Right lobe of liver (tissue), 6 donors: Measurements from ENCODE around the gene DHRS13. TPM values are rescaled to one million over a fixed set of nuclear protein-coding genes. Genes with fewer than 3 reads are reported as not detected.

Experiments
- ATAC-seq, 4 donors: fragments of 200-7000 bp; cut with Tn5 transposase; one replicate each; pipeline ENCODE4 v1.9.1; 2020; ENCODE audit warnings: mild to moderate bottlenecking in 4 of 4, moderate library complexity in 4 of 4
- DNase-seq, 3 donors: peaks; one replicate each; pipeline ENCODE4 v3.0.0-alpha.2; 2020
- H3K27ac ChIP-seq, 3 donors: fragments of 200-600 bp; one replicate each; pipeline ENCODE4 v1.8.0; 2022
- H3K27me3 ChIP-seq, 2 donors: fragments of 200-600 bp; one replicate each; pipeline ENCODE4 v1.8.0; 2022
- H3K36me3 ChIP-seq, 4 donors: fragments of 200-600 bp; sonication (generic) in 1 of 4; one replicate each; pipeline versions ENCODE4 v1.5.1 to v1.8.0; 2017 to 2022; ENCODE audit warnings: control low read depth in 1 of 4
- H3K4me1 ChIP-seq, 4 donors: fragments of 200-600 bp; sonication (generic) in 1 of 4; one replicate each; pipeline versions ENCODE4 v1.5.1 to v1.8.0; 2017 to 2022; ENCODE audit warnings: control low read depth in 1 of 4
- H3K4me3 ChIP-seq, 3 donors: fragments of 200-600 bp; one replicate each; pipeline ENCODE4 v1.8.0; 2022
- H3K9me3 ChIP-seq, 4 donors: fragments of 200-600 bp; sonication (generic) in 1 of 4; one replicate each; pipeline versions ENCODE4 v1.5.1 to v1.8.0; 2017 to 2022; ENCODE audit warnings: control low read depth in 1 of 4
- POLR2A ChIP-seq: fragments of 450-650 bp; IDR thresholded peaks from one replicate; pipeline ENCODE4 v1.6.1; 2017; ENCODE audit warnings: antibody characterized with exemption, mild to moderate bottlenecking
- WGBS: methylation state at CpG from one replicate; pipeline ENCODE4 v1.1.6; 2018; ENCODE audit warnings: low coverage, low lambda C conversion rate; ENCODE audit not compliant: insufficient coverage; ENCODE audit errors: missing lambda C conversion rate; 5-methylcytosine and 5-hydroxymethylcytosine counted together
- intact Hi-C, 2 donors: fragments of 100-400 bp; cut with DNase I; formaldehyde crosslinking; loops; one replicate each; pipeline versions ENCODE4 v1.11.2 to v1.14.1; 2022
- total RNA-seq, 6 experiments: library from RNA; depleted of rRNA in 2 of 6; stranded (reverse); fragments of >200 nt in 2 of 6; fragmentation: NEBNext Ultra II Directional in 3 of 6; extraction: Animal tissue kit (Norgen Biotek cat#: 25700) in 3 of 6; gene quantifications; one replicate each; pipeline versions ENCODE4 v1.1.0 to v1.2.4, GENCODE V29; 2016 to 2023
- TF ChIP-seq, protein P1 (sequence below), 4 donors: fragments of 200-600 bp in 3 of 4; fragments of 450-650 bp in 1 of 4; IDR thresholded peaks; one replicate each; pipeline versions ENCODE4 v1.5.1 to v1.8.0; 2016 to 2022; ENCODE audit warnings: antibody characterized with exemption in 4 of 4, mild to moderate bottlenecking in 2 of 4
- donor health status: DM: no; HTN: yes; CAD: no.
- donor health status: DM: no; HTN: no; CAD: no.
- donor health status: DM: no; HTN: no; CAD: no.
- donor health status: DM: no; HTN: yes; CAD: no.
- donor health status: DM: no; HTN: yes; CAD: no.

DHRS13 gene
- total RNA-seq, 6 experiments from 2014 or later: 3.4 to 27.4 (median 8.8) TPM

GRCh38 chr17:28875848-28876550 is 26.9 kb downstream of the DHRS13 start:
- WGBS: 64% methylated on average over 1 of the region's 1 CpG
- TF ChIP-seq, protein P1, sequence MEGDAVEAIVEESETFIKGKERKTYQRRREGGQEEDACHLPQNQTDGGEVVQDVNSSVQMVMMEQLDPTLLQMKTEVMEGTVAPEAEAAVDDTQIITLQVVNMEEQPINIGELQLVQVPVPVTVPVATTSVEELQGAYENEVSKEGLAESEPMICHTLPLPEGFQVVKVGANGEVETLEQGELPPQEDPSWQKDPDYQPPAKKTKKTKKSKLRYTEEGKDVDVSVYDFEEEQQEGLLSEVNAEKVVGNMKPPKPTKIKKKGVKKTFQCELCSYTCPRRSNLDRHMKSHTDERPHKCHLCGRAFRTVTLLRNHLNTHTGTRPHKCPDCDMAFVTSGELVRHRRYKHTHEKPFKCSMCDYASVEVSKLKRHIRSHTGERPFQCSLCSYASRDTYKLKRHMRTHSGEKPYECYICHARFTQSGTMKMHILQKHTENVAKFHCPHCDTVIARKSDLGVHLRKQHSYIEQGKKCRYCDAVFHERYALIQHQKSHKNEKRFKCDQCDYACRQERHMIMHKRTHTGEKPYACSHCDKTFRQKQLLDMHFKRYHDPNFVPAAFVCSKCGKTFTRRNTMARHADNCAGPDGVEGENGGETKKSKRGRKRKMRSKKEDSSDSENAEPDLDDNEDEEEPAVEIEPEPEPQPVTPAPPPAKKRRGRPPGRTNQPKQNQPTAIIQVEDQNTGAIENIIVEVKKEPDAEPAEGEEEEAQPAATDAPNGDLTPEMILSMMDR (IDR thresholded peaks at IDR 0.05): no peak
- TF ChIP-seq POLR2A: no peak
- Histone ChIP-seq H3K27me3 (no peaks in the 10 kb centered on the region), H3K27ac (no peak overlapping the region), H3K36me3 (peaks cover 1 to 18% (median 9%) of the 10 kb centered on the region in 4 donors), H3K4me1 (no peaks in the 10 kb centered on the region), H3K4me3 (no peak overlapping the region), H3K9me3 (no peaks in the 10 kb centered on the region)
- DNase-seq (no peak), ATAC-seq (peak in 1 of 4 donors; percentile 18)
- intact Hi-C loops: no loop called here

DNA sequence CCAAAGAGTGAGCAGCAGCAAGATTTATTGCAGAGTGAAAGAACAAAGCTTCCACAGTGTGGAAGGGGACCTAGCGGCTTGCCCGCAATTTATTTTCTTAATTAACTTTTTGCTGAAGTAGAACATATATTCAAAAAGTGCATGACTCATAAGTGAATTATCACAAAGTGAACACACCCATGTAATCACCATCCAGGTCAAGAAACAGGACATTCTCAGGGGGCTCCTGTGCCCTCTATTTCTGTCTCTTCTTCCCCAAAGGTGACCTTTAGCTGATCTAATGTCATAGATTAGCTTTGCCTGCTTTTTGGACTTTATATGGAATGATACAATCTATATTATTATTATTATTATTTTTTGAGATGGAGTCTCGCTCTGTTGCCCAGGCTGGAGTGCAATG is 28.1 kb downstream of the DHRS13 start:
- peaks cover 0 to 6% (median 2%) of the 10 kb centered on the region in 4 donors for H3K36me3 ChIP-seq
- 74% methylated on average over 3 of the region's 3 CpGs for WGBS
- H3K4me3 ChIP-seq: no peak overlapping the region
- no peaks in the 10 kb centered on the region for H3K9me3 ChIP-seq
- DNase-seq (no peak), ATAC-seq (no peak)
- no peaks in the 10 kb centered on the region for H3K4me1 ChIP-seq
- TF ChIP-seq, protein P1 (IDR thresholded peaks at IDR 0.05): no peak
- TF ChIP-seq POLR2A: no peak
- intact Hi-C loops: no loop called here
- H3K27ac ChIP-seq: no peak overlapping the region
- no peaks in the 10 kb centered on the region for H3K27me3 ChIP-seq

DNA sequence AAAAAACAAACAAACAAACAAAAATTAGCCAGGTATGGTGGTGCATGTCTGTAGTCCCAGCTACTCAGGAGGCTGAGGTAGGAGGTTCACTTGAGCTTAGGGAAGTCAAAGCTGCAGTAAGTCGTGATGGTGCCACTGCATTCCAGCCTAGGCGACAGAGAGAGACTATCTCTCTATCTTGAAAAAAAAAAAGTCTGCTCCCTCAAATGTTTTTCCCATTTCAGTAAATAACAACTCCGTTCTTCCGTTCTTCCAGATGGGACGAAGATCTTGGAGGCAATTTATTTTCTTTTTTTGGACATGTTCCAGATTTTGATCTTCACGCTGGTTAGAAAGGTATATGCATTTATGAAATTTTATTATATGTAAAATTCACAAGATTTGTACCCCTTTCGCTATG is 29.0 kb downstream of the DHRS13 start:
- Histone ChIP-seq H3K9me3 (no peaks in the 10 kb centered on the region), H3K27me3 (no peaks in the 10 kb centered on the region), H3K36me3 (no peaks in the 10 kb centered on the region), H3K4me1 (no peaks in the 10 kb centered on the region), H3K4me3 (no peak overlapping the region), H3K27ac (no peak overlapping the region)
- WGBS: 84% methylated on average over 5 of the region's 7 CpGs
- no peak for TF ChIP-seq POLR2A
- TF ChIP-seq, protein P1 (IDR thresholded peaks at IDR 0.05): no peak
- ATAC-seq (no peak), DNase-seq (no peak)
- intact Hi-C loops: no loop called here

- no peaks in the 10 kb centered on the region for H3K27me3 ChIP-seq
- WGBS: 61% methylated on average over 3 of the region's 6 CpGs
- TF ChIP-seq POLR2A: no peak
- TF ChIP-seq, protein P1 (IDR thresholded peaks at IDR 0.05): no peak
- H3K9me3 ChIP-seq: no peaks in the 10 kb centered on the region
- ATAC-seq (peak; percentile 26 to 57 (median 42)), DNase-seq (no peak)
- intact Hi-C loops: no loop called here
- H3K27ac ChIP-seq: no peak overlapping the region
- no peak overlapping the region for H3K4me3 ChIP-seq
- H3K4me1 ChIP-seq: no peaks in the 10 kb centered on the region
- no peaks in the 10 kb centered on the region for H3K36me3 ChIP-seq
These were observed 31.8 kb downstream of the DHRS13 start for GRCh38 chr17:28871056-28871579.
